ENCODE results near the gene PATZ1. TPM values are rescaled to one million over a fixed set of nuclear protein-coding genes. Genes with fewer than 3 reads are reported as not detected.

PATZ1 gene
- total RNA-seq, 1 experiment from 2014 or later, result 60.5 TPM

- ATAC-seq, result no peak
- peaks cover 28% of the 10 kb centered on the region for H3K36me3 Mint-ChIP-seq
- POLR2A ChIA-PET, result no interaction called here
- CTCF ChIA-PET, result no interaction called here
- DNase-seq (ENCODE audit: low spot score), result no peak
- no peak overlapping the region for H3K4me3 Mint-ChIP-seq
- TF ChIP-seq CDX4 (CRISPR knock-in tag; IDR thresholded peaks at IDR 0.05; ENCODE audit: borderline replicate concordance) (no peak), FOXJ3 (CRISPR knock-in tag; IDR thresholded peaks at IDR 0.05; ENCODE audit: borderline replicate concordance) (no peak), ZNF281 (CRISPR knock-in tag; IDR thresholded peaks at IDR 0.05) (no peak), ATF3 (CRISPR knock-in tag; conservative IDR thresholded peaks at IDR 0.05) (no peak), NFE2L1 (CRISPR knock-in tag; IDR thresholded peaks at IDR 0.05) (no peak), AFF4 (CRISPR knock-in tag; IDR thresholded peaks at IDR 0.05; ENCODE audit: borderline replicate concordance) (no peak), GABPB1 (CRISPR knock-in tag; IDR thresholded peaks at IDR 0.05) (no peak), ZNF232 (CRISPR knock-in tag; IDR thresholded peaks at IDR 0.05) (no peak), NR2C2 (CRISPR knock-in tag; IDR thresholded peaks at IDR 0.05) (no peak), ARID4B (CRISPR knock-in tag; IDR thresholded peaks at IDR 0.05; ENCODE audit: borderline replicate concordance) (no peak), ZNF512 (CRISPR knock-in tag; IDR thresholded peaks at IDR 0.05; ENCODE audit: borderline replicate concordance) (no peak), SMAD3 (CRISPR knock-in tag; IDR thresholded peaks at IDR 0.05; ENCODE audit: borderline replicate concordance) (no peak), ZNF138 (CRISPR knock-in tag; conservative IDR thresholded peaks at IDR 0.05) (no peak), MYBL2 (CRISPR knock-in tag; IDR thresholded peaks at IDR 0.05) (no peak), USF1 (CRISPR knock-in tag; IDR thresholded peaks at IDR 0.05) (no peak), KAT7 (CRISPR knock-in tag; IDR thresholded peaks at IDR 0.05; ENCODE audit: borderline replicate concordance) (no peak)
- H3K27ac Mint-ChIP-seq, result no peak overlapping the region
- H3K4me1 Mint-ChIP-seq, result peaks cover 2% of the 10 kb centered on the region; the same call in 1 of the 2 replicates
- no peaks in the 10 kb centered on the region for H3K27me3 Mint-ChIP-seq (ENCODE audit: low read depth)
- no peaks in the 10 kb centered on the region for H3K9me3 Mint-ChIP-seq
Observed at GRCh38 chr22:31278151-31278621, 68.0 kb downstream of the PATZ1 start.

All from WTC11 (cell line).